ENCODE measurements around the gene YEATS4.

The YEATS4 gene

DNA sequence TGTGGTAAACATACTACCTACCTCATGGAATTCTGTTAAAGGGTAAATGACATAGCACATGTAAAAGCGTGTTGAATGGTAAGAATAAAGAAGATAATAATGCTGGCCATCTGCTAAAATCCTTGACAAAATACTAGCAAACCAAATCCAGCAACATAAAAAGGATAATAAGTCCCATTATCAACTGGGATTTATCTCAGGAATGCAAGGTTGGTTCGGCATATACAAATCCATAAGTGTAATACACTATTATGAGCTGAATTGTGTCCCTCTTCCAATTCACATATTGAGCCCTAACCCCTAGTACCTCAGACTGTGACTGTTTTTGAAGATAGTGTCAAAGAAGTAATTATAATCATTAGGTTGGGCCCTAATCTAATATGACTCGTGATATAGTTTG, 37.4 kb downstream of the YEATS4 start:
- DNase-seq = no peak

DNA sequence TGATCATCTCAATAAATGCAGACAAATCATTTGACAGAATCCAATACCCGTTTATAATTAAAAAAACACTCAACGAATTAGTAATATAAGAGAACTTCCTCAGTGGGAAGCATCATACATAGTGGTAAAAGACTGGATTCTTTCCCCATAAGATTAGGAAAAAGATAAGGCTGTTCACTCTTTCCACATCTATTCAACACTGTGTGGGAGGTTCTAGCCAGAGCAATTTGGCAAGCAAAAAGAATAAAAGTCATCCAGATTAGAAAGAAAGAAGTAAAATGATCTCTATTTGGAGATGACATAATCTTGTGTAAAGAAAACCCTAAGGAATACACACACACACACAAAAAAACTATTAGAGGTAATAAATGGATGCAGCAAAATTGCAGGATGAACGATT, 38.4 kb downstream of the YEATS4 start:
- DNase-seq = no peak

DNA sequence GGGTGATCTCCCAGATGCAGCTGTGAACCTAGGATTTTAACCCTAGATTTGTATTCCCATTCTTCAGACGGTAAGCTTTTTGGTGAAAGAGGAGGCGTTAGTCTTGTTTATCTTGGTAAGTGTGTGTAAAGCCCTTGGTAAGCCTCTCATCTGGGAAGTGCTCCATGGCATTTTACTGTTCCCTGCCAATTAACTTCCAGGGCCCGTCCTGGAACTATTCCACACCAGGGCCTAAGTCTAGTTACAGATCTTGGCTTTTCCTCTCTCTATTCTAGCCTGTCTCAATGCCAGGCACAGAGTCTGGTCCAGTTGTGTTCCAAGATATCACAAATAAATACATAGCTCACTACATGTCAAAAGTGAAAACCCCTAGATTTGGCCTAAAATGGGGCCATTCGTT, 42.4 kb downstream of the YEATS4 start:
- no peak for DNase-seq

DNA sequence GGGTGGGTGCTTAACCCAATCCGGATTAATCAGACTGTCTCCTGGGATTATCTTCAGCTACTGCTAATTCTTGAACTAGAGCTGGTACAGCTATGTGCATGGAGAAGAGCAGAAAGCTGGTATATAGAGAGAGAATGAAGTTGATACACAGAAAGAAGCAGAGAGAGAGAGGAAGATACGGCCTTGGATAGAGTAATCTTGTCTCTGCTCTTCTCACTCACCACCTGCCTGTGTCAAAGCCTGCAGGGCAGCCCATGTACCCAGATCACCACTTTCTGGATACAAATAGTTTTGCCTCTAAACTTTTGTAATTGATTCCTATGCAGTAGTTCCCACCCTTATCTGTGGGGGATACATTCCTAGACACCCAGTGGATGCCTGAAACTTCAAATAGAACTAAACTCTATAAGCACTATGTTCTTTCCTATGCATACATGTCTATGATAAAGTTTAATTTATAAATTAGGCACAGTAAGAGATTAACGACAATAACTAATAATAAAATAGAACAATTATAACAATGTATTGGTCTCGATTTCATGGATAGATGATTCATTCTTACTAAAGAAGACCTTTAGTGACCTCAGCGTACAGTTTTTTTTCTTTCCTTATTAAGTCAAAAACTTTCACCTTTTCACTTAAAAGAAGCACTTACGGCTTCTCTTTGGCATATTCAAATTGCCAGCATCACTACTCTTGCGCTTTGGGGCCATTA, 45.5 kb downstream of the YEATS4 start:
- DNase-seq = no peak

DNA sequence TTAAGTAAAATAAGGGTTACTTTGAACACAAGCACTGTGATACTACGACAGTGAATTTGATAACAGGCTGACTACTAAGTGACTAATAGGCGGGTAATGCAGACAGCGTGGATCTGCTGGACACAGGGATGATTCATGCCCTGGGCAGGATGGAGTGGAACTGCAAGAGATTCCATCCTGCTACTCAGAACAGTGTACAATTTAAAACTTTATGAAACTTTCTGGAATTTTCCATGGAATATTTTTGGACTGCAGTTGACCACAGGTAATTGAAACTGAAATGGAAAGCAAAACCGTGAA, 46.0 kb downstream of the YEATS4 start:
- DNase-seq = no peak

DNA sequence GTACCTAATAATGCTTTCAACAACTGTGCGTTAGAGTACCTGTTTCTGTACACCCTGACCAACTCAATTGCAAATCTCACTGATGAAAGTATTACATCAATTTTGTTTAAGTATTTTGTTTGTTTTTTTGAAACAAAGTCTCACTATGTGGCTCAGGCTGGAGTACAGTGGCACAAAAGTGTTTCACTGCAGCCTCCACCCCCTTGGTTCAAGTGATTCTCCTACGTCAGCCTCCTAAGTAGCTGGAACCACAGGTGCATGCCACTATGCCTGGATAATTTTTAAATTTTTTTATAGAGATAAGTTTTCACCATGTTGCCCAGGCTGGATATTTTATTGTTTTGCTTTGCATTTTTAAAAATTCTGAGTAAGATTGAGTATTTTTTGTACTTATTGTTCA, 46.7 kb downstream of the YEATS4 start:
- DNase-seq = no peak

DNA sequence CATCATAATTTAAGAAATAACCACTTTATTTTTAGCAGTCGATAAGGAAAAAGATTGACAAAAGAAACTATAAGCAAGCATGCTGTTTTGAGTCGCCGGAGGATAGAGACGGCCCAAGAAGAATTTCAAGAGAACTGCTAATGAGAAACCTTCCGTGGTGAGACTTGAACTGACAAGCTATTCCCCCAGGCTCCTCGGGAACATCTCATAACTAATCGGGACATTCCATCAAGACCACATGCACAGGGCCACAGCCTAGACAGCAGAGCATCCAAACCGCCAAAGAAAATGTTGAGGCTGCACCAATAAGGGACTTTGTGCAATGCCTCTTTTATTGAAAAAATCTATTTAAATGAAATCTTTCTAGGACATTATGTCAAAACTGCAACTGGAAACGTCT, 51.0 kb downstream of the YEATS4 start:
- no peak for DNase-seq

DNA sequence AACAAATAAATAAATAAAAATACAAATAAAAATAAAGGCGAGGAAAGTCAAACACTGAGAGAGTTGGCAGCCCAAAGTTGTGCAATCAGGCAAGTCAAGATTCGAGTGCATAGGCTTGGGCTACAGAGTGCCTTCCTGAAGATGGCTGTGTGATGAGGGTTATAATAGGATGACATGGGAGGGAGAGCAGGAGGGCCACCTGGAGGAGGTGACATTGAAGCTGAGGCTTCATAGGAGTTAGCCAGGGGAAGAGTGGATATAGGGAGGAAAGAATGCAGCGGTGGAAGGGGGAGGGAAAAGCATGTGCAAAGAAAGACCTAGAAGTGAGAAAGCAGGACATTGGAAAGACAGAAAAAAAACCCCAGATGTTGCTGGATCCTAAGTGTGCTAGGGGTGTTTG, 53.1 kb downstream of the YEATS4 start:
- DNase-seq = no peak

DNA sequence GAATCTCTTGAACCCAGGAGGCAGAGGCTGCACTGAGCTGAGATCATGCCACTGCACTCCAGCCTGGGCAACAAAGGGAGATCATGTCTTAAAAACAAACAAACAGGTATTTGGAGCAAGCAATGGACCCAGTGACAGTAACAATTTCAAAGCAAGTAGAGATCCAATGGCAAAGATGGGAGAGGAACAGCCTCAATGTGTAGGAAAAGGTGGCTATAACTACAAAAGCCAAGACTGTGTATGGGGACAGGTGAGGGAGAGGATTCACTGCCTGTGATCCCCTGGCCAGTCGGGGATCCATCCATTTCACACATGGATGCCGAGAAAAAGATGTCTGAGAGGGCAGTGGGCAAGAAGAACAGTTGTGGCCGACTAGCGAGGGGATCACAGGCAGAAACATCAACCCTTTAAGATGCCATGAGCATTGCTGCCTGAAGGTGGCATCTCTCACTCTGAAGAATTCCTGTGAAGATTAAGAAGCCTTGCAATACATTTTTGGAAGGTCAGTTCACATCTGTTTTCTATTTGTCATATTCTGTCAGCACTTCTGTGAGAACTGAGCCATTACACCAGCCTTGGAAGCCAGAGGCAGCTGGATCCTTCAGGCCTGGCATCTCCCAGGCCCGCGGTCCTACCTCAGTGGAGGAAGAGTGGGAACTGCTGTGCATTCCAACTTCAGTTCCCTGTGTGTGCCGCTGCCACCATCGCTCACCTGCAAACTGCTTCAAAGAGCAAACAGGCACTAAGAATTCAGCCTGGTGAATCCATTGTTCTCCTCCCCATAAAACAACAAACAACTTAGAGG, 56.1 kb downstream of the YEATS4 start:
- DNase-seq = peak; percentile 79

DNA sequence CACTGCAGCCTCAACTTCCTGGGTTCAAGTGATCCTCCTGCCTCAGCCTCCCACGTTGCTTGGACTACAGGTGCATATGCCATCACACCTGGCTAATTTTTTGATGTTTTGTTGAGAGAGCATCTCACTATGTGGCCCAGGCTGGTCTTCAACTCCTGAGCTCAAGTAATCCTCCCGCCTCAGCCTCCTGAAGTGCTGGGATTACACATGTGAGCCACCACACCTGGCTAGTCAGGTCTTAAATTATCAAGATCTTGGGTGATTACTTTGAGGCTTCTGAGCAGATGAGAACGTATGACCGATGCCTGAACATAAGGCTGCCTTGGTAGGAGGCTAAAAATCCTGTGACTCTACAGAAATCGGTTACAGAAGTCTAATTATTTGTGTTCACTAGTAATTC, 57.7 kb downstream of the YEATS4 start:
- DNase-seq = no peak

DNA sequence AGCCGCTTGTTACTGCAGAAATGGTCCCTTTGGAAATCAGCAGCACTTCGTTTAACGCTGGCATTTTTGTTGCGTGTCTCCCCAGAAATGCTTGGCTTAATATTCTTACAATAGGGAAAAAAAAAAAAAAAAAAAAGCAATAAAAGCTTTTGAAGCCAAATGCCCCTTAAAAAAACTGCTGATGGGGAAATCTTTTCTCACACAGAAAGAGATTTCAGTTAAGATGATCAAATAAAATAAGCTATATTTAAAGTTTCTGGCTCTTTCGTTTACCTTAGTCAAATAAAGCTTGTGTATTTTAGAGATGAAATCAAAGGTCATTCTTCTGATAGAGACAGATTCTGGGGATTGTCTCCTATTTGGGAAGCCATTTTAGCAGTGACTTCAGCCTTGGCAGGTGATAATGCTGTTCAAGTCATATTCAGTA, 58.2 kb downstream of the YEATS4 start:
- no peak for DNase-seq

DNA sequence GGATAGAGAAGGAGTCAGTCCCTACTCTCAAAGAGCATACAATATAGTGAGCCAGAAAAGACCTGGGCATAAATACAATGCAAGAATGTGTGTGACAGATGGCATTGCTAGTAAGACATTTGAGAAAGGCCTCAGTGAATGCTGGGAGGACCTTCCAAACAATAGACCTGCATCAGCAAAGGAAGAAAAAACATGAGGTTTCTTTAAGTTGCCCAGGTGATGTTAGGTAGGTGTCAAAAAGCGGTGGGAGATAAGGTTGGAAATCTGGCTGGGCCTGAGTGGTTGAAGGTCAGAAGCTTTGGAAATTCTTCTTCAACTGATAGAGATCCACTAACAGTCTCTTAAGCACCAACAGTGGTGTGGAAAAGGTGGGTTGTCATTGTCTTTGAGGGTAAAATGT, 60.2 kb downstream of the YEATS4 start:
- DNase-seq = no peak

DNA sequence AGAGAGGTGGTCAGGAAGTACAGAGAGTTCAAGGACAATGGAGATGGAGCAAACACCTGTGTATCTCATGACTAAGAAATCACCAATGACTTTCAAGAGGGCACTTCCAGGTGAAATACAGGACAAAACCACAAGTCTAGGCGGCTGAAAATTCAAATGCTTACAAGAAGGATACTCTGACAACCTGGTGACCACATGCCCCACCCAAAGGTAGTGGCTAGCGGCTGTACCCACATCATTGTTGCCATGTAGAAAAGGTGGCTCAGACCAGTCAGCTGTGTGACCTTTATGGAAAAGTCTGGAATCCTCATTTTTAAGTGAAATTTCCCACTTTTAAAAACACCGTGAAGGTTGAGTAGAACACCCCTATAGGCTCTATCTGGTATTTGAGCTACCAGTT, 62.0 kb downstream of the YEATS4 start:
- DNase-seq = no peak

DNA sequence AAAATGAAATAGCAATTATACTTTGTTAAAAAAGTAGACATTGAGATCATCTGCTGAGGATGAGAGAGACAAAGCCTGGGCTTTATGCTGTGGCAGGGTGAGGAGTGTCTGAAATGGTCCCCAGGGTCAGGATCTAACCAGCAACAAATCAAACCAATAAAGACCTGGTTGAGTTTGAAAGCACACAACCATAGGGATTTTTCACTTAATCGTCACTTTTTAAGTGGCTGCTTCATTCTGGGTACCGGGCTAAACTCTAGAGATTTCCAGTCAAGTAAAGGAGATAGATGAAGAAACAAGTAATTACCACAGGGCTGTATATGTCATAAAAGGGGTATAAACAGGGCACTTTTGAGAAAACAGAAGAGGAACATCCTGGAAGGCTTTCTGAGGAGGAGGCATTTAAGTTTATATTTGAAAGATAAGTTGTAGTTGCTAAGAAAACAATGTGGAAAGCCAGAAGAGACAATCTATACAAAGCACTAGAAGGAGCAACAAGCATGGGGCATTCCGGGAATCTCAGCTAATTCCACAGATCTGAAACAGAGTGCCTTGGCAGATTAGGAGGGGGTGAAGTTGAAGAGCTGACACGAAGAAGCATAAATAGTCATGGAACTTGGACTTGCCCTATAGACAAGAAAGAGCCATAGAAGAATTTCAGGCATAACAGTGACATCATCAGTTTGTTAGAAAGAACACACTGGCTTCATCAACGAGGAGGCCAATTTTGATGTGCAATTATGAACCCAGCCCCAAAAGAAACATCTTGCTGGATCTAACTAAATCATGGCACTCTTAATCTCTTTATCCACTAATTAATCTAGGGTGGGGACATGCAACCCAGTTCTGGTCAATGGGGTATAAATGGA, 63.7 kb downstream of the YEATS4 start:
- no peak for DNase-seq

DNA sequence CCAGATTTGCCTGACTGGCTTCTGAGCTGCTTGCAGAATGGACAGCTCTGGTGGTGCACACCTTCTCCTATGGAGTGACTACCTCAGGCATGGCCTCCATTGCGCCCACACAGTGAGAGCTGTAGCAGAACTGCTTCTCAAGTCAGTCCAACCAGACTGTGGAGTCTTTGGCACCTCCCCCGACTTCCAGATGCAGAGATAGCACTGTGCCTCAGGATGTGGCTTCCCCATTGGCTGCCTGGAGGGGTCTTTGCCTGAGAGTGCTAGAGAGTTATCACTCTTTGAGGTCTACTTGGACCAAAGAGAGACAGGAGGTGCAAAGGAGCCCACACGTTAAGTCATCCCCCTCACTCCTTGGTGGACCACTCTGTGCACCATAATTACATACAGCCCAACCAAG, 65.9 kb downstream of the YEATS4 start:
- DNase-seq = peak; percentile 49

DNA sequence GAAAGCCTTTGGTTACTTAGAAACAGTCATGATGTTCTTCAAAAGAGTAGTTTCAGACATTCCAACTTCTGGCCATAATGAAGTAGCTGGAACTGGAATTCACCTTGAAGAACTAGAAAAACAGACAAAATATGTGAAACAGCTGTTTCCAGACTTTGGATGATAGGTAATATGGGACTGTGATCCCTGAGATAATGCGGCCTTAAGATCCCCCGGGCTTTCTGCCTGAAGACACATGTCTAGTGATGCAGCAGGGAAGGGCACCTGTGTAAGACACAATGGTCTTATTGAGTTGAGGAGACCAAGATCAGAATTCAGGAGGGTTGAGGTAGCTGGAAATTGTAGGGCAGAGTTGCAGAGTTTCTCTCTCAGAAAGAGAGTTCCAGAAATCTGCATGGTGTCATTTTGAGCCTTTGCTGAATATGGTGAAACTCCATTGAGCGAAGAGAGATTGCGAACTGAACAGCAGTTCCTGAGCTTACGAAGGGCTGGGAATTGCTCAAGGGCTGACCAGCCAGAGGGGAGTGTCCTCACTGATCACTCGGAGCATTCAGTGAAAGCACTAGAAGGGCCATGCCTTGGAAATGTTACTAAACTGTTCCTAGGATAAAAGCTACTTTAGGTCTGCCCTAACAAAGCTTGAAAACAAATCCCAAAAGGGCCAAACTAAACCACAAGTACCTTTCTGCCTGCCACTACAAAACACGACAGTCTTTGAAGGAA, 69.0 kb downstream of the YEATS4 start:
- no peak for DNase-seq

DNA sequence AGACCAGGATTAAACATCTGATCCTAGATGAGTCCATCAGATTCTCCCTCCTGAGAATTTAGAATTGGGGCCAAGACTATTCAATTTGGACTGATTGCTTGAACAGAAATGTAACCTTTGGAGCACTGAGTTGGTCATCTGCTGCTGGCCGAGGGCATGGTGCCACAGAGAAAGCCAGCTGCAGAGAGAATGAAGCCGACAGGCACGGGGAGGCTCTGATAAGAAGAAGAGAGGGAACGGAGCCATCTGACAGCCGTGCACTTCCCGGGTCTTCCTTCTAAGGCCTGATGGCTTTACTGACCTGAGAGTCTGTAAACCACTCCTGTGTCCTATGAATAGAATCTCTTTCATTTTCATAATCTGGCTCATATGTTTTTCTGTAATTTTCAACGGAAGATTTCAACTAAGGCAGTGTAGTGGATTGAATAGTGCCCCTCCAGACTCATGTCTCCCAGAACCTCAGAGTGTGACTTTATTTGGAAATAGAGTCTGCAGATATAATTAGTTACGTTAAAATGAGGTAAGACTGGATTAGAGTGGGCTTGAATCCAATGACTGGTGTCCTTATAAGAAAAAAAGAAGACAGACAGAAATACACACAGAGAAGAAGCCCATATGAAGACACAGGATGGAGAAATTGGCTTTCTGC, 71.5 kb downstream of the YEATS4 start:
- DNase-seq = no peak

DNA sequence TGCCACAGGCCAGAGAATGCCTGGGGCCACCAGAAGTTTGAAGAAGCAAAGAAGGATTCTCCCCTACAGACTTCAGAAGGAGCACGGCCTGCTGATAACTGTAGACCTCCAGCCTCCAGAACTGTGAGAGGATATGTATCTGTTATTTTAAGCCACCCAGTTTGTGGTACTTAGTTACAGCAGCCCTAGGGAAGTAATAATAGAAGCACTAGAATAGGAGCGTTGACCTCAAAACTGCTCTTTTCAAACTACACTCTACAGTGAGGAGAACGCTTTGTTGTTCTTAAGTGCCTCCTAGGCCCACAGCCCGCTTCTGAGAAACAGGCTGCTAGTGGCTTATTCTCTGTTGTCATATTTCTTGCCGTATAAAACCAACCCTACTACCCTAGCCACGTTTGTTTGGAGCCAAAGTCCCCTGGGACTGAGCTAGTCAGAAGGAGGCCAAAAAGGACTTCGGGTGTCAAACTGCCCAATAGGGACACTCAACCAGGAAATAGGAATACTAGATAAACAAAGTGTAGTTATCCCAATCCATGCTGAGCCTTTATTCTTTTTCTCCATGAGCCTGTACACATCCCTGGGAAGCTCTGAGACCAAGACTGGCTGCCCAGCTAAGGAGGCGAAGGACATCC, 72.2 kb downstream of the YEATS4 start:
- no peak for DNase-seq

DNA sequence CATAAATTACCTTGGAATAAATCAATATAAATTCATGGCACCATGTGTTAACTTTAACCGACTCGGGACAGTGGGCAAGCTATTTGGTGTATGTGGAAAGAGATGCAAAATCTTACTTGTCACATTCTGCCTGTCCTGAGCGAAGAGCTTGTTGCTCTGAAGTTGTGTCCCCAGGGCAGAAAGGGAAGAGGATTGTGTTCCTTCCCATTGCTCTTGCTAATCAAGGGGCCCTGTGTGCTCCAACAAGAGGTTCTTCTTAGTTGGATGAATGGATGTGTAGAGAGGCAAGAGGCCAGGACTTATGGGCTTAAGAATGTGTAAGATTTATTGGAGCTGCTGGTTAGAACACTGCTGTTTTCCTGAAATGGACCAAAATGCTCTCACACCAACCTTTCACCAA, 74.1 kb downstream of the YEATS4 start:
- no peak for DNase-seq

DNA sequence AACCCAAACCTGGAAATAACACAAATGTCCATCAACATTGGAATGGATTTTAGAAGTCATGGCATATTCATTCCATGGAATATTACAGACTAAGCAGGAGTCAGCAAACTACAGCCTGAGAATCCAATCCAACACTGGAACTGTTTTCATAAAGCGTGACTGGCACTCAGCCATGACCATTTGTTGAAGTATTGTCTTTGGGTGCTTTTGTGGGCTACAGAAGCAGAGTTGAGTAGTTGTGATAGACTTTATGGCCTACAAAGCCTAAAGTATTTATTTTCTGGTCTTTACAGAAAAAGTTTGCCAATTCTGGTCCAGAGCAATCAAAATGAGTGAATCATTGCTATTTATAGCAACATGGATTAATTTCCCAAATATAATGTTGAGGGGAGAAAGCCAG, 76.1 kb downstream of the YEATS4 start:
- no peak for DNase-seq

DNA sequence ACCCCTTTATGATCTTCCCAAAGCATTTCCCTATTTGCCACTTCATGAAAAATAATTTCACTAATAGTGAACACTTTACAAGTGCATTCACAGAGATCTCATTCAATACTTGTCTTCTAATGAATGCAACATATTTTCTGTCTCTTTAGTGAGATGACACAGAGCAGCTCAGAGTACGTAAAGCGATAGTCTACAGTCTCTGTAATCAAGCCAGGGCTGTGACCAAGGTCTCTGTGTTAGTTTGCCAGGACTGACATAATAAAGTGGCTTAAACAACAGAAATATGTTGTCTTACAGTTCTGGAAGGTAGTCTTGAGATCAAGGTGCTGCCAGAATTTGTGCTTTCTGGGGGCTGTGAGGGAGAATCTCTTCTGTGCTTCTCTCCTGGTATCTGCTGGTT, 77.5 kb downstream of the YEATS4 start:
- DNase-seq = no peak

DNA sequence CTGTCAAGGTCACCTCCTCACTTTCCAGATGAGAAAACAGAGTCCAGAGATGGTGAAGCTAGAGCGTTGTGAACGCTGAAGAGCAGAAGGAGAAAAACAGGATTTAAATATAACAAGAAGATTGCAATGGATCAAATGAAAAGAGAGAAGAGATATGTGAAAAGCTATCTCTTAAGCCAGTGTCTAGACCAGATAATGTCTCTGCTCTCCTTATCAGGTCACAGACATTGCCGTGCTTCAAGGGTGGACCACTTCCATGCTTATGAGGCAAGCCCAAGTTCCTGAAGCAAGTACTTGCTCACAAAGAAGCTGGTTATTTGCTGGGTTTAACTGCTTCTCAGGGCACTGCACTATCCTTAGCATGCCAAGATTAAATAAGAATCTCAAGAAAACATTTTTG, 79.0 kb downstream of the YEATS4 start:
- DNase-seq = peak; percentile 79
